ENCODE data around the gene AK5. TPM values are rescaled to one million over a fixed set of nuclear protein-coding genes. Genes with fewer than 3 reads are reported as not detected.

Gene AK5
- total and polyA plus RNA-seq, 2 of the 4 experiments (the other 2 are of a cell fraction): 22.5 to 25.8 TPM

DNA sequence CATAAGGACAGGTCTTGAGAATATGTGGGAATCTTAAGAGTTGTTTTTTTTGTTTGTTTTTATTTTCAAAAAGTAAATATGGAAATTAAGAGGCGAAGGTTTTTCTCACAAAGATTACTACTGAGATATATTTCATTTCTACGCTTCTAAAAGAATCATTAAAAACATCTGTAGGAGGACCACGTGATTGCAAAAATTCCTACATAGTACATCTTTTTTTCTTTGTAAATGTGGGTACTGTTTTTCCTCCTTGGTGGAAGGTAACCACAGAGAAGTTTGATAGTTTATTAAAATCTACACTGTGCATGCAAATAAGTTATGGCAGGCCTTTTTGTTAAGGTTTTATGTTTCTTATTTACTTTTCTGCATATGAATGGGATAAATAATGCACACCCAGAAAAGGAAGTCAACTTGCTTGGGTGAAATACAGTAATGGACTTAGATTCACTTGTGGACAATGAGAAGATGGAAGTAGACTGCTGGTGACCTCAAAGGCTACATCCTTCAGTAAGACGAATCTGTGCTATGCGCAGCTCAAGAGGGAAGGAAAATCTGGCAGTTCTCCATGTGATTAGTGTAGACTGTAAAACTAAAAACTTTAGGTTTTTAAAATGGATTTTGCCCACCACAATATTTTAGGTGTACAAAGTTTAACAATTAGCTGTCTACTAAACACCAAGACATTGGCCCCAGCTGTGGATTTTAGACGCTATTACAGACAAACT, 2.0 kb downstream of the AK5 start:
- Histone ChIP-seq H3K14ac (replicated peaks; ENCODE audit: low read depth, low read length) (peak overlapping the region; percentile 93; the same call in 1 of the 2 replicates), H3K27ac (ENCODE audit: insufficient read depth, low read length) (no peak overlapping the region), H2AFZ (replicated peaks; ENCODE audit: low read length, poor library complexity) (no peak overlapping the region), H4K91ac (ENCODE audit: insufficient read depth, low read depth, low read length) (no peak overlapping the region), H3K9me1 (ENCODE audit: insufficient read depth, low read length) (no peaks in the 10 kb centered on the region), H2AK9ac (replicated peaks; ENCODE audit: low read depth, low read length, poor library complexity) (no peak overlapping the region), H4K5ac (ENCODE audit: low read depth, low read length) (no peak overlapping the region), H3K23ac (ENCODE audit: low read depth, low read length) (peak overlapping the region; percentile 91), H2BK15ac (ENCODE audit: low read depth, low read length) (no peak overlapping the region), H3K4me2 (ENCODE audit: low read depth, low read length) (peak overlapping the region; percentile 89; the same call in 1 of the 2 replicates), H3K56ac (ENCODE audit: extremely low read depth, insufficient read depth, low read length) (no peak overlapping the region; the same call in 1 of the 2 replicates), H2AK5ac (ENCODE audit: low read depth, low read length) (peak overlapping the region; percentile 91), H2BK5ac (ENCODE audit: low read depth, low read length, poor library complexity, severe bottlenecking) (no peak overlapping the region), H2BK20ac (ENCODE audit: low read depth, low read length) (no peak overlapping the region), H3K27me3 (ENCODE audit: control insufficient read depth, insufficient read depth, low read length) (no peaks in the 10 kb centered on the region), H3K9ac (ENCODE audit: low read depth, low read length) (no peak overlapping the region), H3K18ac (ENCODE audit: low read depth, low read length) (peak overlapping the region; percentile 26; the same call in 1 of the 2 replicates), H4K8ac (ENCODE audit: low read depth in 2 of 2, low read length in 2 of 2) (peak overlapping the region in 1 of 2 experiments; percentile 77; a peak in 2 of 4 replicates), H3K4me1 (ENCODE audit: control insufficient read depth, insufficient read depth, low read length) (0 out of 2 replicates have a peak, but pooled peaks cover 2% of the 10 kb centered on the region), H3K36me3 (ENCODE audit: control insufficient read depth, insufficient read depth, low read length) (no peaks in the 10 kb centered on the region; the same call in 1 of the 2 replicates), H2BK120ac (ENCODE audit: low read depth, low read length) (no peak overlapping the region), H3K79me1 (ENCODE audit: low read depth in 1 of 2, low read length in 2 of 2) (peaks cover 19 to 47% of the 10 kb centered on the region in 2 experiments), H4K20me1 (ENCODE audit: insufficient read depth, low read length) (no peaks in the 10 kb centered on the region), H3K4ac (ENCODE audit: low read depth, low read length) (no peak overlapping the region), H3K4me3 (ENCODE audit: insufficient read depth, low read depth, low read length) (peak overlapping the region; percentile 91; the same call in 1 of the 2 replicates), H3K9me3 (ENCODE audit: control insufficient read depth, insufficient read depth, low read length) (no peaks in the 10 kb centered on the region)
- DNase-seq: peak; percentile 18
- no peak for ATAC-seq (ENCODE audit: low read depth)
- WGBS, 2 experiments (ENCODE audit: extremely low coverage in 2 of 2, insufficient read length in 1 of 2): no CpG with 5 or more reads among the region's 6 CpGs
- dilution Hi-C loops (cut with HindIII; ENCODE audit: low sequenced_read_pairs, unreplicated experiment) (no loop called here), intact Hi-C loops (cut with micrococcal nuclease) (loop anchor here (2.0 to 5.0 kb wide), 4 partner anchors 65 to 398 kb away; partner anchors contain the start of genes PIGK and ZZZ3), in situ Hi-C loops (cut with MboI; ENCODE audit: low sequenced_read_pairs) (no loop called here)
- ChIA-PET POLR2A (ENCODE audit: unreplicated experiment) (no interaction called here), CTCF (interaction anchor here (0.6 kb wide), 1 partner anchor 1092 kb away, joined by 3 read pairs; no protein-coding TSS in a partner anchor)
- TF ChIP-seq POLR2A (IDR thresholded peaks at IDR 0.05; ENCODE audit: low read depth, low read length): no peak
- no peak for TF ChIP-seq MXI1 (IDR thresholded peaks at IDR 0.05; ENCODE audit: borderline replicate concordance, low read depth, low read length)
- no peak for TF ChIP-seq SMC3 (IDR thresholded peaks at IDR 0.05; ENCODE audit: low read depth, low read length)
- BruUV-seq (replicated peaks): no TSS peak
